ENCODE data around the gene RASSF3.

The RASSF3 gene

DNA sequence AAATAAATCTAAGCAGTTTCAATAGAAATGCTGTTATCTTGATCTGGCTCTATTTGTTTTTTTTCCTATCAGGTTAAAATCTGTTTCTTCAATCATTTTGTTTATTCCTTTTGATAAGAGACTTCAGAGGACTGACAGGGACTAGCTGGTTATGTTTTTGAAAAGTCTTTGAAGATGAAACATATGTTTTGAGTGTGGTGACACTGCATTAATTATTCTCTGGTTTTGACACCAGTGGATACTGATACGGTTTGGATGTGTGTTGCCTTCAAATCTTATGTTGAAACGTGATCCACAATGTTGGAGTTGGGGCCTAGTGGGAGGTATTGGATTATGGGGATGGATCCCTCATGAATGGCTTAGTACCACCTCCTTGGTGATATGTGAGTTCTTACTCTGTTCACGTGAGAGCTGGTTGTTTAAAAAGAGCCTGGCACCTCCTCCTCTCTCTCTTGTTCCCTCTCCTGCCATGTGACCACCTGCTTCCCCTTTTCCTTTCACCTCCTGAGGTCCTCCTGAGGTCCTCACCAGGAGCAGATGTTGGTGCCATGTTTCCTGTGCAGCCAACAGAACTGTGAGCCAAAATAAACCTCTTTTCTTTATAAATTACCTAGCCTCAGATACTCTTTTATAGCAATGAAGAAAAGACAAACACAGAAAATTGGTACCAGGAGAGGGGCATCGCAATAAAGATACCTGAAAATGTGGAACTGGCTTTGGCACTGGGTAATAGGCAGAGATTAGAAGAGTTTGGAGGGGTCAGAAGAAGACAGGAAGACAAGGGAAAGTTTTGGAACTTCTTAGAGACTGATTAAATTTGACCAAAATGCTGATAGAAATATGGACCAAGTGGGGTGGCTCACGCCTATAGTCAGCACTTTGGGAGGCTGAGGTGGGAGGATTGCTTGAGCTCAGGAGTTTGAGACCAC, 23.0 kb downstream of the RASSF3 start:
- Histone ChIP-seq H3K9me3 (ENCODE audit: control insufficient read depth, low read length) (no peaks in the 10 kb centered on the region), H3K27ac (ENCODE audit: insufficient read depth, low read depth, low read length, poor library complexity, severe bottlenecking) (no peak overlapping the region), H3K27me3 (ENCODE audit: control insufficient read depth, insufficient read depth, low read length, poor library complexity, severe bottlenecking) (no peaks in the 10 kb centered on the region), H3K36me3 (ENCODE audit: control insufficient read depth, insufficient read depth, low read length) (no peaks in the 10 kb centered on the region), H3K4me3 (ENCODE audit: insufficient read depth, low read depth, low read length) (no peak overlapping the region), H3K4me1 (ENCODE audit: control insufficient read depth, insufficient read depth, low read length) (no peaks in the 10 kb centered on the region)
- 93 to 94% methylated on average over 5 of the region's 5 CpGs for WGBS, 2 experiments

DNA sequence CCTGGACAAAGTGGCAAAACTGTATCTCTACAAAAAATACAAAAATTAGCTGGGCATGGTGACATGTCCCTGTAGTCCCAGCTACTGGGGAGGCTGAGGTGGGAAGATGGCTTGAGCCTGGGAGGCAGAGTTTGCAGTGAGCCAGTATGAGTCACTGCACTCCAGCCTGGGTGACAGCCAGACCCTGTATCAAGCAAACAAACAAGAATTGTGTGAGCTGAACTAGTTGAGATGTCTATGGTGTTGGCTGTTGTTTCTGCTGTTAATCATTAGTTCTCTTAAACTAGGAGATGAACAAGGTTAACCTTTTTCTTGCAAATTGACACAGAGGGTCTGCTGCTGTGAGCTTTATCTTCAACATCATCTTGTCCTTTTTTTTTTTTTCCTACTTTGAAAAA, 23.6 kb downstream of the RASSF3 start:
- Histone ChIP-seq H3K27me3 (ENCODE audit: control insufficient read depth, insufficient read depth, low read length, poor library complexity, severe bottlenecking) (no peaks in the 10 kb centered on the region), H3K4me3 (ENCODE audit: insufficient read depth, low read depth, low read length) (no peak overlapping the region), H3K27ac (ENCODE audit: insufficient read depth, low read depth, low read length, poor library complexity, severe bottlenecking) (no peak overlapping the region), H3K36me3 (ENCODE audit: control insufficient read depth, insufficient read depth, low read length) (no peaks in the 10 kb centered on the region), H3K4me1 (ENCODE audit: control insufficient read depth, insufficient read depth, low read length) (no peaks in the 10 kb centered on the region), H3K9me3 (ENCODE audit: control insufficient read depth, low read length) (no peaks in the 10 kb centered on the region)

DNA sequence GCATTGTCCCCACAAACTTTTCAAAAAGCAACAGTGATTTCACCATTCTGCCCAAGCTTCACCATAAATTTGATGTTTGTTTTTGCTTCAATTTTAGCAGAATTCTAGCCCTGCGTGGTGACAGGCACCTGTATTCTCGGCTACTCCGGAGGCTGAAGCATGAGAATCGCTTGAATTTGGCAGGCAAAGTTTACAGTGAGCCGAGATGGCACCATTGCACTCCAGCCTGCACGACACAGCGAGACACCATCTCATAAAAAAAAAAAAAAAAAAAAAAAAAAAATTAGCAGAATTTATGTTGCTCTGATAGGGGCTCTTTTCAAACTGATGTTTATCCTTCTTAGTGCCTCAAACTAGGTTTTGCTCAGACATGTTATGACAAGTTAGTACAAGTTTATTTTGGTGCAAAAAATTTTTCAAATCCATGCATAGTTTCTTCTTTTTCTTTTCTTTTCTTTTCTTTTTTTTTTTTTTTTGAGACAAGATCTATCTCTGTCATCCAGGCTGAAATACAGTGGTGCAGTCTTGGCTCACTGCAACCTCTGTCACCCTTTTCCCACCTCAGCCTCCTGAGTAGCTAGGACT, 24.3 kb downstream of the RASSF3 start:
- Histone ChIP-seq H3K9me3 (ENCODE audit: control insufficient read depth, low read length) (no peaks in the 10 kb centered on the region), H3K4me3 (ENCODE audit: insufficient read depth, low read depth, low read length) (no peak overlapping the region), H3K27ac (ENCODE audit: insufficient read depth, low read depth, low read length, poor library complexity, severe bottlenecking) (no peak overlapping the region), H3K27me3 (ENCODE audit: control insufficient read depth, insufficient read depth, low read length, poor library complexity, severe bottlenecking) (no peaks in the 10 kb centered on the region), H3K36me3 (ENCODE audit: control insufficient read depth, insufficient read depth, low read length) (no peaks in the 10 kb centered on the region), H3K4me1 (ENCODE audit: control insufficient read depth, insufficient read depth, low read length) (no peaks in the 10 kb centered on the region)
- WGBS, 2 experiments = 91 to 97% methylated on average over 5 to 7 of the region's 7 CpGs

DNA sequence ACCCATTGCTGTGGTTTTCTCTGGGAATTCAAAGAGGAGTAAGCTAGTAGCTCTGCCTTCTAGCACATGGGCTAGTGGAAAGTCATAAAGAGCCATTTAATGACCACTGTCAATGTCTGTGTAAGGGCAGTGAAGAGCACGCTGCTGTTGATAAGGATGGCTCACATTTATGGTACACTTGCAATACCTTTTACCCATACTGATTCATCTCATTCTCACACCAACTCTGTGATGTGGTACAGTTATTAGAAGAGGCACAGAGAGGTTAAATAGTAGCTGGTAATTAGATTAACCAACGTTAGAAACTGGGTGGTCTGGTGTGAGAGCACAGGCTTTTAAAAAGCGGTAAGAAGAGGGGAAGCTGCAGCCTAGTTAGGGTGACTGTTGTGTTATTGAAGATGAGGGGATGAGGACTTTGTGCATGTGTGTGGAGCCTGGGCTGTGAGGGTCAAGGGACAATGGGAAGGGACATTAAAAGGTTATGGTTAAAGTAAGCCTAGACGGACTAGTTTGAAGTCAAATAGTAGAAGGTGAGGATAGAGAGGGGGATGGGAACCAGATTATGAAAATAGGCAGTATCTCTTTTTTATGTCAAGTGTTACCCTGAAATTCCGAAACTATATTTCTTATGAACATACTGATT, 25.2 kb downstream of the RASSF3 start:
- Histone ChIP-seq H3K27ac (ENCODE audit: insufficient read depth, low read depth, low read length, poor library complexity, severe bottlenecking) (no peak overlapping the region), H3K4me1 (ENCODE audit: control insufficient read depth, insufficient read depth, low read length) (no peaks in the 10 kb centered on the region), H3K36me3 (ENCODE audit: control insufficient read depth, insufficient read depth, low read length) (no peaks in the 10 kb centered on the region), H3K9me3 (ENCODE audit: control insufficient read depth, low read length) (no peaks in the 10 kb centered on the region), H3K4me3 (ENCODE audit: insufficient read depth, low read depth, low read length) (no peak overlapping the region), H3K27me3 (ENCODE audit: control insufficient read depth, insufficient read depth, low read length, poor library complexity, severe bottlenecking) (no peaks in the 10 kb centered on the region)
- 79 to 86% methylated on average over 3 to 5 of the region's 5 CpGs for WGBS, 2 experiments

DNA sequence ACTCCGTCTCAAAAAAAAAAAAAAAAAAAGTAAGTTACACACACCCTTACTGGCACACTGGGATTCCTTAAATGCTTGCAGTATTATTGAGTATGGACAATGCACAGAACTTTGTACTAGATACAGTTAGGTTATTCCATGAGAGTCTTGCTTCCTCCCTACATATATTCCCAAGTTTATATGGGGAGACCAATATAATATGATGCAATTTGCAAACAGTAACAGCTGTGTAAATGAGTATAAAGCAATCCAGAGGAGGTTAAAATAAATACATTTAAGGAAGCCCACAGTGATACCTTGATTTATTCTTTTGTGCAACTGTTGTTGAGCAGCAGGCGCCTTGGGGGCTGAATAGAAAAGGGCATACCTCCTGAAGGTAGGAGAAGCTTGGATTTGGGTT, 26.6 kb downstream of the RASSF3 start:
- H3K36me3 ChIP-seq (ENCODE audit: control insufficient read depth, insufficient read depth, low read length) = no peaks in the 10 kb centered on the region
- H3K9me3 ChIP-seq (ENCODE audit: control insufficient read depth, low read length) = no peaks in the 10 kb centered on the region
- no peak overlapping the region for H3K4me3 ChIP-seq (ENCODE audit: insufficient read depth, low read depth, low read length)
- H3K27ac ChIP-seq (ENCODE audit: insufficient read depth, low read depth, low read length, poor library complexity, severe bottlenecking) = no peak overlapping the region
- H3K4me1 ChIP-seq (ENCODE audit: control insufficient read depth, insufficient read depth, low read length) = no peaks in the 10 kb centered on the region
- no peaks in the 10 kb centered on the region for H3K27me3 ChIP-seq (ENCODE audit: control insufficient read depth, insufficient read depth, low read length, poor library complexity, severe bottlenecking)
- WGBS, 2 experiments = 97 to 98% methylated on average over 2 of the region's 2 CpGs

DNA sequence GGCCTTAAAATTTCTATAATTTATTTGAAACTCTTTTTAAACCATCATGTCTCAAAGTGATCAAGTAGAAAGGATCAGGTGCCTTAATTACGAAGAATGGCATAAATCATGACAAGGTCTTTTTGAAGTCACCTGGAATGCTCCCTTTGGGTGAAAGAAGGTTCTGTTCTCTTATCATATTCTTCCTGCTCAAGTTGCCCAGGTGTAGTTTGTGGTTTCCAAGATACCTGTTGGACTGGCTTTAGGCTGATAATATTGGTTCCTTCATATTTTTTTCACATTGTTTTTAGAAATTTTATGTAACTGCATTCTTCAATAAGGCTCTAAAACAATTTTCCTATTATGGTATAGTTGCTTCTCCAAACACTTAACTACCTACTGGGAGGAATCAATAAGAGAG, 29.2 kb downstream of the RASSF3 start:
- Histone ChIP-seq H3K27ac (ENCODE audit: insufficient read depth, low read depth, low read length, poor library complexity, severe bottlenecking) (no peak overlapping the region), H3K4me3 (ENCODE audit: insufficient read depth, low read depth, low read length) (no peak overlapping the region), H3K27me3 (ENCODE audit: control insufficient read depth, insufficient read depth, low read length, poor library complexity, severe bottlenecking) (no peaks in the 10 kb centered on the region), H3K36me3 (ENCODE audit: control insufficient read depth, insufficient read depth, low read length) (no peaks in the 10 kb centered on the region), H3K4me1 (ENCODE audit: control insufficient read depth, insufficient read depth, low read length) (no peaks in the 10 kb centered on the region), H3K9me3 (ENCODE audit: control insufficient read depth, low read length) (no peaks in the 10 kb centered on the region)
- 89 to 100% methylated on average over 1 of the region's 1 CpG for WGBS, 2 experiments

DNA sequence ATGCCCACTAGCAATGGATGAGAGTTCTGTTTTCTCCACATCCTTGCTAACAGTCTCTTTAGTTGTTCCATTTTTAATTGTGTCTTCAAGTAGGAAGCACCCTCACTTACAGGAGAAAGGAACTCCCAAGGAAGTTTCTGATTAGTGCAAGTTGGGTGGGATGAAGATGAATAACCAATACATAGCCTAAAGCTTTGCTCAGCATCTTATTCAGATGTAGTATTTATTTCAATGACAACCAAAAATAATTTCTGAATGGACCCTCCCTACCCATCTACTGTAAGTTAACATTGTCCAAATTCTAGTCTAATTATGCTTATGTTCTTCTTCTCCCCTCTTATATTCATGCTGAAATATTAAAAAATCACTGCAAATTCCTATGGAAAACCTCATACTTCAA, 36.0 kb downstream of the RASSF3 start:
- H3K4me3 ChIP-seq (ENCODE audit: insufficient read depth, low read depth, low read length) = no peak overlapping the region
- no peaks in the 10 kb centered on the region for H3K4me1 ChIP-seq (ENCODE audit: control insufficient read depth, insufficient read depth, low read length)
- H3K27me3 ChIP-seq (ENCODE audit: control insufficient read depth, insufficient read depth, low read length, poor library complexity, severe bottlenecking) = no peaks in the 10 kb centered on the region
- H3K36me3 ChIP-seq (ENCODE audit: control insufficient read depth, insufficient read depth, low read length) = no peaks in the 10 kb centered on the region
- no peak overlapping the region for H3K27ac ChIP-seq (ENCODE audit: insufficient read depth, low read depth, low read length, poor library complexity, severe bottlenecking)
- no peaks in the 10 kb centered on the region for H3K9me3 ChIP-seq (ENCODE audit: control insufficient read depth, low read length)

DNA sequence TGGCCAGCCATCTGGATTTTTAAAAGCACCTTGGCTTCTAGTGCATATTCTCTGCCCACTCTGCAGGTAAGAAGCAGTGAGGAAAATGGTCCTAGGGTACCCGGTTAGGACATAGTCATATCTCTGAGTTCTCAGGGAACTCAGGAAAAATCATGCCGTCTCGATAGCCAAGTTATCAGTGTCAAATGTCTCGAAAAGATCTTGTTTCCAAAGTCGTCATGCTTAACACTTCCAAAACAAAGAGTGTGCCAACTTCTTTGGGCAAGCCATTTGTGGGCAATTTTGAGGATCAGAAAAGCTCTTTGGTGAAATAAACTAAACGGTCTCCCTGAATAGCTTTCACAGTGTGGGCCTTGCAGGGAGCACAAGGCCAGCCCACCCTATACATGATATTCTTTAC, 39.2 kb downstream of the RASSF3 start:
- H3K36me3 ChIP-seq (ENCODE audit: control insufficient read depth, insufficient read depth, low read length) = no peaks in the 10 kb centered on the region
- no peak overlapping the region for H3K4me3 ChIP-seq (ENCODE audit: insufficient read depth, low read depth, low read length)
- H3K27ac ChIP-seq (ENCODE audit: insufficient read depth, low read depth, low read length, poor library complexity, severe bottlenecking) = no peak overlapping the region
- 94 to 95% methylated on average over 6 of the region's 6 CpGs for WGBS, 2 experiments
- no peaks in the 10 kb centered on the region for H3K27me3 ChIP-seq (ENCODE audit: control insufficient read depth, insufficient read depth, low read length, poor library complexity, severe bottlenecking)
- no peaks in the 10 kb centered on the region for H3K9me3 ChIP-seq (ENCODE audit: control insufficient read depth, low read length)
- H3K4me1 ChIP-seq (ENCODE audit: control insufficient read depth, insufficient read depth, low read length) = no peaks in the 10 kb centered on the region

DNA sequence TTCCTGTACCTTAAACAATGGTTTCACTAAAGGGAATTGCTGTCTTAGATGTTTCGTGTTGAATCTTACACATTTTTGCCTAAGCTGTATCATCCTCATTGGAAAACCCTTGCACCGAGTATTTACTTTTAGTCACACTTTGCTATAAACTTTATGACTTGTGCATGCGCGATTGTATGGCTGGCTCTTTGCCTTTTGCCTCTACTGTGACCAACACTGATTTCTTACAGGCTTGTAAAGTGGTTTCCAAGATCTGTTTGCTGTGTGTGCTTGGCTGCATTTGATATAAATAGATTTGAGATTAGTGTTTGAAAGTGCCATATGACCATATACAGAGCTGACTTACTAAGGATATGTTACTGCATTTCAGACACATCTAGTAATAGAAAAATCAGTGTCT, 40.5 kb downstream of the RASSF3 start:
- Histone ChIP-seq H3K9me3 (ENCODE audit: control insufficient read depth, low read length) (no peaks in the 10 kb centered on the region), H3K36me3 (ENCODE audit: control insufficient read depth, insufficient read depth, low read length) (no peaks in the 10 kb centered on the region), H3K27me3 (ENCODE audit: control insufficient read depth, insufficient read depth, low read length, poor library complexity, severe bottlenecking) (no peaks in the 10 kb centered on the region), H3K4me3 (ENCODE audit: insufficient read depth, low read depth, low read length) (no peak overlapping the region), H3K27ac (ENCODE audit: insufficient read depth, low read depth, low read length, poor library complexity, severe bottlenecking) (no peak overlapping the region), H3K4me1 (ENCODE audit: control insufficient read depth, insufficient read depth, low read length) (no peaks in the 10 kb centered on the region)
- WGBS, 2 experiments = 97 to 98% methylated on average over 4 of the region's 4 CpGs

DNA sequence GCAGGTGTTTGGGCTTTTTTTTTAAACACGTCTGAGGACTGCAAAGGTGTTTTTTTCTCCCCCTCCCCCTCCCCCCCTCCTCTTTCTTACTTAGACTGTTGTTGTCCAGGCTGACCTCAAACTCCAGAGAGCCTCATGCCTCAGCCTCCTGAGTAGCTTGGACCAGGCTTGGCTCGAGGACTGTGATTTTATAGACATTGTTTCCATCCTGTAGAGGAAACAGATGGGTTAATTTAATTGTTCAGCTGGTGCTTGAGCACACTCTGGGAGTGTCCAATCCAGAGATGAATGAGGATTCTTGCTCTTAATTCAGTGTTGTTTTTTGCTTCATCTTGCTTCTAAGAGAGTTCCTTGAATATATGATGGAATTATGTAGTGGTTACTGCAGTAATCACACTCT, 42.1 kb downstream of the RASSF3 start:
- H3K4me1 ChIP-seq (ENCODE audit: control insufficient read depth, insufficient read depth, low read length) = no peaks in the 10 kb centered on the region
- no peaks in the 10 kb centered on the region for H3K36me3 ChIP-seq (ENCODE audit: control insufficient read depth, insufficient read depth, low read length)
- H3K27me3 ChIP-seq (ENCODE audit: control insufficient read depth, insufficient read depth, low read length, poor library complexity, severe bottlenecking) = no peaks in the 10 kb centered on the region
- 91 to 98% methylated on average over 2 of the region's 2 CpGs for whole genome bisulfite sequencing, 2 experiments
- H3K9me3 ChIP-seq (ENCODE audit: control insufficient read depth, low read length) = no peaks in the 10 kb centered on the region
- H3K27ac ChIP-seq (ENCODE audit: insufficient read depth, low read depth, low read length, poor library complexity, severe bottlenecking) = no peak overlapping the region
- H3K4me3 ChIP-seq (ENCODE audit: insufficient read depth, low read depth, low read length) = no peak overlapping the region

Data from ectodermal cell (in vitro differentiated cells).